H1 (cell line): ENCODE data around the gene NTN1. TPM values are rescaled to one million over a fixed set of nuclear protein-coding genes. Genes with fewer than 3 reads are reported as not detected.

ENCODE experiments used
- CTCF ChIA-PET: fragments of 300-600 bp; sonication (Branson Sonifier 250); formaldehyde crosslinking; loops from one replicate; lab custom pipeline; 2021; ENCODE audit not compliant: partially characterized antibody; lab: Charles Lee
- POLR2A ChIA-PET: fragments of 300-600 bp; sonication (Branson Sonifier 250); formaldehyde crosslinking; loops from one replicate; lab custom pipeline; 2021; ENCODE audit warnings: inconsistent platforms; ENCODE audit not compliant: partially characterized antibody; lab: Charles Lee
- DNase-seq, 2 experiments: peaks; one replicate each; pipeline versions ENCODE4 v3.0.0 to v3.0.0-alpha.2; 2010 to 2022; ENCODE audit warnings: low spot score in 2 of 2, low read depth in 1 of 2, mixed read lengths in 1 of 2
- FAIRE-seq: peaks from 2 replicates; lab custom pipeline; 2011; peaks lifted over from hg19 to GRCh38; lab: Jason Lieb, UNC
- H2AFZ ChIP-seq: 2 replicates; pipeline ENCODE4 v1.8.1; 2012; ENCODE audit warnings: low read length, inconsistent platforms
- H2AK5ac ChIP-seq: 2 replicates; pipeline ENCODE4 v1.6.1; 2013; ENCODE audit warnings: low read depth, low read length
- H2BK120ac ChIP-seq: replicated peaks from 2 replicates; pipeline ENCODE3; 2013; ENCODE audit warnings: low read depth, low read length, inconsistent platforms
- H2BK12ac ChIP-seq: 2 replicates; pipeline ENCODE4 v1.6.1; 2013; ENCODE audit warnings: low read depth, low read length
- H2BK15ac ChIP-seq: 2 replicates; pipeline ENCODE4 v1.6.1; 2013; ENCODE audit warnings: low read length
- H2BK20ac ChIP-seq: 2 replicates; pipeline ENCODE4 v1.6.1; 2013; ENCODE audit warnings: low read length
- H2BK5ac ChIP-seq: 2 replicates; pipeline ENCODE4 v1.6.1; 2013; ENCODE audit warnings: low read depth, low read length
- H3K14ac ChIP-seq: 2 replicates; pipeline ENCODE4 v1.6.1; 2013; ENCODE audit warnings: inconsistent platforms; ENCODE audit not compliant: insufficient read length
- H3K18ac ChIP-seq: 2 replicates; pipeline ENCODE4 v1.6.1; 2013; ENCODE audit warnings: low read length; ENCODE audit errors: extremely low read depth
- H3K23ac ChIP-seq: 2 replicates; pipeline ENCODE4 v1.6.1; 2013; ENCODE audit warnings: inconsistent platforms; ENCODE audit not compliant: insufficient read length
- H3K23me2 ChIP-seq: 2 replicates; pipeline ENCODE4 v1.6.1; 2013; ENCODE audit warnings: low read depth, low read length
- H3K27ac ChIP-seq: 2 replicates; pipeline ENCODE4 v1.6.1; 2011; ENCODE audit warnings: low read depth, low read length, inconsistent platforms
- H3K27me3 ChIP-seq, 4 experiments: replicated peaks in 1 of 4; 1 replicate in 1 of 4; 2 replicates in 3 of 4; pipeline versions ENCODE4 v1.6.1 to v1.8.1; 2011 to 2013; ENCODE audit warnings: low read length in 3 of 4, mild to moderate bottlenecking in 3 of 4, inconsistent platforms in 2 of 4, mixed read lengths in 2 of 4, moderate library complexity in 1 of 4; ENCODE audit not compliant: control insufficient read depth in 3 of 4, insufficient read depth in 3 of 4; ENCODE audit errors: extremely low read depth in 1 of 4
- H3K36me3 ChIP-seq, 4 experiments: 2 replicates each; pipeline versions ENCODE4 v1.6.1 to v1.8.1; 2011 to 2013; ENCODE audit warnings: mild to moderate bottlenecking in 4 of 4, low read length in 3 of 4, moderate library complexity in 2 of 4, control low read depth in 1 of 4, inconsistent platforms in 1 of 4; ENCODE audit not compliant: insufficient read depth in 4 of 4, control insufficient read depth in 2 of 4
- H3K4ac ChIP-seq: replicated peaks from 2 replicates; pipeline ENCODE3; 2013; ENCODE audit warnings: low read length, low read depth, mixed read lengths, inconsistent platforms; ENCODE audit not compliant: insufficient read length
- H3K4me1 ChIP-seq, 4 experiments: replicated peaks in 1 of 4; 1 replicate in 1 of 4; 2 replicates in 3 of 4; pipeline versions ENCODE4 v1.6.1 to v1.8.1; 2011 to 2013; ENCODE audit warnings: low read length in 3 of 4, inconsistent platforms in 2 of 4, mixed read lengths in 1 of 4; ENCODE audit not compliant: insufficient read depth in 4 of 4, control insufficient read depth in 3 of 4
- H3K4me2 ChIP-seq, 2 experiments: 2 replicates each; pipeline versions ENCODE4 v1.6.1 to v1.8.1; 2011 to 2013; ENCODE audit warnings: low read depth in 2 of 2, low read length in 2 of 2, control low read depth in 1 of 2, inconsistent platforms in 1 of 2, mild to moderate bottlenecking in 1 of 2; ENCODE audit not compliant: insufficient read depth in 1 of 2
- H3K4me3 ChIP-seq, 4 experiments: fragments of 200-600, 300-600 bp in 1 of 4; sonication (generic), shearing (Covaris generic), sonication (Bioruptor Twin) in 1 of 4; 2 replicates each; pipeline versions ENCODE4 v1.5.1 to v1.8.1; 2011 to 2016; ENCODE audit warnings: low read length in 4 of 4, low read depth in 3 of 4, control low read depth in 2 of 4, inconsistent platforms in 2 of 4, mild to moderate bottlenecking in 2 of 4, mixed read lengths in 1 of 4, moderate library complexity in 1 of 4; ENCODE audit not compliant: insufficient read depth in 2 of 4; ENCODE audit errors: extremely low read depth in 1 of 4
- H3K56ac ChIP-seq: replicated peaks from 2 replicates; pipeline ENCODE3; 2013; ENCODE audit warnings: low read depth, mild to moderate bottlenecking, mixed read lengths, low read length, inconsistent platforms; ENCODE audit not compliant: insufficient read length
- H3K79me1 ChIP-seq: 2 replicates; pipeline ENCODE4 v1.6.1; 2013; ENCODE audit warnings: low read depth, low read length, control low read depth
- H3K79me2 ChIP-seq, 2 experiments: 2 replicates each; pipeline versions ENCODE4 v1.6.1 to v1.8.1; 2012 to 2013; ENCODE audit warnings: low read length in 2 of 2, mild to moderate bottlenecking in 2 of 2, inconsistent platforms in 1 of 2; ENCODE audit not compliant: insufficient read depth in 2 of 2, control insufficient read depth in 1 of 2
- H3K9ac ChIP-seq, 4 experiments: replicated peaks in 1 of 4; 1 replicate in 1 of 4; 2 replicates in 3 of 4; pipeline versions ENCODE4 v1.6.1 to v1.8.1; 2011 to 2013; ENCODE audit warnings: low read depth in 3 of 4, low read length in 3 of 4, control low read depth in 2 of 4, mild to moderate bottlenecking in 2 of 4, moderate library complexity in 2 of 4, inconsistent platforms in 1 of 4; ENCODE audit errors: extremely low read depth in 1 of 4
- H3K9me3 ChIP-seq, 2 experiments: 2 replicates each; pipeline versions ENCODE4 v1.6.1 to v1.8.1; 2012 to 2013; ENCODE audit warnings: mild to moderate bottlenecking in 2 of 2, moderate library complexity in 2 of 2, control low read depth in 1 of 2, inconsistent platforms in 1 of 2, low read depth in 1 of 2, low read length in 1 of 2, mixed read lengths in 1 of 2; ENCODE audit not compliant: insufficient read depth in 2 of 2
- H4K20me1 ChIP-seq, 2 experiments: replicated peaks in 1 of 2; 2 replicates each; pipeline versions ENCODE3 to v1.8.1; 2011 to 2013; ENCODE audit warnings: inconsistent platforms in 2 of 2, low read length in 2 of 2, mild to moderate bottlenecking in 1 of 2; ENCODE audit not compliant: insufficient read depth in 2 of 2, control insufficient read depth in 1 of 2
- H4K5ac ChIP-seq: 2 replicates; pipeline ENCODE4 v1.6.1; 2013; ENCODE audit warnings: low read length, low read depth, mixed read lengths, inconsistent platforms; ENCODE audit not compliant: insufficient read length
- H4K8ac ChIP-seq: 2 replicates; pipeline ENCODE4 v1.8.0; 2013; ENCODE audit warnings: mild to moderate bottlenecking, moderate library complexity, low read length, inconsistent platforms; ENCODE audit not compliant: insufficient read depth; ENCODE audit errors: extremely low read depth
- H4K91ac ChIP-seq: replicated peaks from 2 replicates; pipeline ENCODE3; 2013; ENCODE audit warnings: low read length, mixed read lengths, inconsistent platforms; ENCODE audit not compliant: insufficient read length
- CBX5 ChIP-seq: fragments of 300-800, 300-1000 bp; sonication (generic); IDR thresholded peaks from 2 replicates; pipeline ENCODE4 v1.7.1; 2016; ENCODE audit warnings: antibody characterized with exemption, low read length, low read depth
- CBX8 ChIP-seq: fragments of 300-800, 300-1000 bp; sonication (generic); IDR thresholded peaks from 2 replicates; pipeline ENCODE4 v1.7.1; 2016; ENCODE audit warnings: low read depth, low read length, borderline replicate concordance
- CEBPB ChIP-seq: IDR thresholded peaks from 2 replicates; pipeline ENCODE4 v1.6.1; 2012; ENCODE audit warnings: low read depth, low read length
- CTBP2 ChIP-seq: IDR thresholded peaks from 2 replicates; pipeline ENCODE4 v1.7.0; 2011; ENCODE audit warnings: borderline replicate concordance, mild to moderate bottlenecking, moderate library complexity, mixed read lengths, low read length; ENCODE audit not compliant: insufficient read depth, insufficient read length
- EP300 ChIP-seq, 2 experiments: IDR thresholded peaks; 1 replicate in 1 of 2; 2 replicates in 1 of 2; pipeline ENCODE4 v1.6.1; 2011 to 2012; ENCODE audit warnings: low read depth in 2 of 2, low read length in 2 of 2, mild to moderate bottlenecking in 2 of 2, borderline replicate concordance in 1 of 2, inconsistent platforms in 1 of 2, moderate library complexity in 1 of 2
- FOSL1 ChIP-seq: IDR thresholded peaks from 2 replicates; pipeline ENCODE4 v1.6.1; 2011; ENCODE audit warnings: mild to moderate bottlenecking, low read depth, low read length, moderate library complexity; ENCODE audit not compliant: insufficient read depth
- GABPA ChIP-seq: IDR thresholded peaks from 2 replicates; pipeline ENCODE4 v1.6.1; 2011; ENCODE audit warnings: mild to moderate bottlenecking, low read length, moderate library complexity, borderline replicate concordance; ENCODE audit not compliant: insufficient read depth
- HDAC6 ChIP-seq: IDR thresholded peaks from one replicate; pipeline ENCODE4 v1.7.1; 2012; ENCODE audit warnings: low read depth, mild to moderate bottlenecking, inconsistent platforms, low read length, moderate library complexity
- JUND ChIP-seq: IDR thresholded peaks from 2 replicates; pipeline ENCODE4 v1.6.1; 2011; ENCODE audit warnings: mild to moderate bottlenecking, improper control_type of control experiment, low read length
- KDM4A ChIP-seq: IDR thresholded peaks from one replicate; pipeline ENCODE4 v1.7.1; 2012; ENCODE audit warnings: low read depth, mild to moderate bottlenecking, moderate library complexity, low read length, inconsistent platforms; ENCODE audit not compliant: severe bottlenecking
- KDM5A ChIP-seq: fragments of 200-600 bp; IDR thresholded peaks from 2 replicates; pipeline ENCODE4 v1.7.1; 2012; ENCODE audit warnings: mild to moderate bottlenecking, low read length, inconsistent platforms, mixed read lengths
- TAF7 ChIP-seq: optimal IDR thresholded peaks from 2 replicates; pipeline ENCODE3; 2011; ENCODE audit warnings: low read depth, mild to moderate bottlenecking, inconsistent platforms, low read length, moderate library complexity, borderline replicate concordance
- WGBS, 2 experiments: shearing (Covaris generic) in 1 of 2; methylation state at CpG; one replicate each; pipeline versions ENCODE4 v1.1.6 to v1.1.7; 2013 to 2015; ENCODE audit warnings: low lambda C conversion rate in 2 of 2, mixed read lengths in 2 of 2, inconsistent platforms in 1 of 2, low coverage in 1 of 2, missing lambda C conversion rate in 1 of 2; ENCODE audit not compliant: insufficient replicate concordance in 2 of 2, insufficient coverage in 1 of 2, insufficient read length in 1 of 2; ENCODE audit errors: extremely low coverage in 1 of 2, missing lambda C conversion rate in 1 of 2; 5-methylcytosine and 5-hydroxymethylcytosine counted together
- polyA plus RNA-seq, 7 experiments: library from polyadenylated mRNA; depleted of rRNA in 3 of 7; stranded (reverse) in 5 of 7; unstranded in 2 of 7; fragments of >200 nt in 5 of 7; fragments of 200-250 nt in 2 of 7; gene quantifications; 1 replicate in 5 of 7; 2 replicates in 1 of 7; 4 replicates in 1 of 7; pipeline versions ENCODE4 v1.2.1 to v1.2.3, GENCODE V29; 2011 to 2013; ENCODE audit warnings: missing spikeins in 2 of 7, mixed read lengths in 2 of 7
- total RNA-seq: library from RNA; stranded (reverse); fragmentation: NEBNext Ultra II Directional; extraction: Animal tissue kit (Norgen Biotek cat#: 25700); gene quantifications from 2 replicates; pipeline ENCODE4 v1.2.1, GENCODE V29; 2021

The NTN1 gene
- total and polyA plus RNA-seq, 2 of the 8 experiments (the other 6 are each of a cell fraction or from before 2014, with no cell fraction given), result 2.0 to 2.3 TPM

DNA sequence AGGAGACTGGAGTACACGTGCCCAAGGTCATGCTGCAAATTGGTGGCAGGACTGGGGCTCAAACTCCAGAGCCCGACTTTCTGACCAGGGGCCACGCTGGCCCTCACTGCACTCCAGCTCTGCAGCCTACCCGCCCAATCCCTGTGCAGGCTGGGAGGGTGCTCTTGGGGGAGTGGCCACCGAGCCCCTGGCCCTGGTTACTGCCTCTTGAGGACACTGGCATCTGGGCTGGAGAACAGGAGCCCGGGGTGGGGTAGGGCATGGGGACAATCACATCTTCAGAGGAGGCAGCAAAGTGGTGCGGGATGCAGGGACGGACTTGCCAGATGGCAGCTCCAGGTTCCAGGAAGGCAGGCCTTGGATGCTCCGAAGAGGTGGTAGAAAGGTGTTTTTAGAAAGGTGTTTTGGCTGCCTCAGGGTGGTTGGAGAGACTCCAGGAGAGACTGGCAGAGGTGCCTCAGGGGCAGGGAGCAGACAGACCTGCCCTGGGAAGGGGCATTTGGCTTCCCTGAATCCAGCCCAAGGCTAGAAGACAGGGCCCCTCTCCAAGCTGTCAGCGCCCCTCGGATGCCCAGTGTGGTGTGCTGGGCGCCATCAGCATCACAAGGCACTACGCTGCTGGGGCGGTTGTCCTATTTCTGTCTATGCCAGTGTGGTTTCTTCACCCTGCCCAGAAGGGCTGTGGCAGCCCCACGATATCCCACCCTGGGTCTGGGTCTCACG is 220.6 kb downstream of the NTN1 start:
- Histone ChIP-seq H4K5ac (no peak overlapping the region), H2AFZ (no peak overlapping the region), H3K9ac (no peak overlapping the region), H3K4me1 (peaks cover 3 to 30% (median 18%) of the 10 kb centered on the region in 4 experiments), H4K91ac (peak overlapping the region; percentile 32), H3K27ac (no peak overlapping the region), H2BK120ac (no peak overlapping the region), H3K23me2 (peaks cover 11% of the 10 kb centered on the region), H2BK5ac (peak overlapping the region; percentile 68; the same call in 1 of the 2 replicates), H3K36me3 (no peaks in the 10 kb centered on the region), H2BK20ac (peak overlapping the region; percentile 13; the same call in 1 of the 2 replicates), H3K23ac (no peak overlapping the region), H3K9me3 (no peaks in the 10 kb centered on the region), H3K56ac (no peak overlapping the region), H2AK5ac (no peak overlapping the region), H3K4me3 (no peak overlapping the region), H3K18ac (no peak overlapping the region), H2BK12ac (peak overlapping the region; percentile 84), H3K79me1 (no peaks in the 10 kb centered on the region), H4K20me1 (no peaks in the 10 kb centered on the region), H3K27me3 (peaks cover 0 to 14% (median 9%) of the 10 kb centered on the region in 4 experiments; a peak in 6 of 7 replicates), H4K8ac (no peak overlapping the region), H3K14ac (no peak overlapping the region), H2BK15ac (no peak overlapping the region), H3K4ac (no peak overlapping the region), H3K79me2 (no peaks in the 10 kb centered on the region), H3K4me2 (no peak overlapping the region; a peak in 1 of 4 replicates)
- 88% methylated on average over 15 of the region's 16 CpGs; no CpG with 5 or more reads in 1 of the 2 experiments for WGBS, 2 experiments
- FAIRE-seq, result no peak
- CTCF ChIA-PET, result interaction anchor here (2.8 kb wide), 1 partner anchor 50 kb away, joined by 10 read pairs; no protein-coding TSS in a partner anchor
- DNase-seq, result no peak
- POLR2A ChIA-PET, result no interaction called here
- no peak for TF ChIP-seq CBX5
- TF ChIP-seq FOSL1, result no peak
- no peak for TF ChIP-seq CBX8
- TF ChIP-seq GABPA, result no peak
- no peak for TF ChIP-seq JUND
- TF ChIP-seq CEBPB, result no peak
- TF ChIP-seq CTBP2, result no peak
- no peak for TF ChIP-seq KDM5A
- TF ChIP-seq TAF7, result no peak
- no peak for TF ChIP-seq HDAC6
- TF ChIP-seq KDM4A, result no peak
- no peak for TF ChIP-seq EP300 (IDR thresholded peaks at IDR 0.05; ENCODE audit: borderline replicate concordance in 1 of 2, low read depth in 2 of 2, low read length in 2 of 2)
